SW 1271 (cell line): ENCODE results near the gene TOB1.
A peak's percentile ranks its signal among the peaks of the same experiment; 100 is the strongest.

Source experiments
- DNase-seq, 2 experiments: peaks; one replicate each; lab custom pipeline; 2025; lab: John Stamatoyannopoulos, UW

Gene TOB1

DNA sequence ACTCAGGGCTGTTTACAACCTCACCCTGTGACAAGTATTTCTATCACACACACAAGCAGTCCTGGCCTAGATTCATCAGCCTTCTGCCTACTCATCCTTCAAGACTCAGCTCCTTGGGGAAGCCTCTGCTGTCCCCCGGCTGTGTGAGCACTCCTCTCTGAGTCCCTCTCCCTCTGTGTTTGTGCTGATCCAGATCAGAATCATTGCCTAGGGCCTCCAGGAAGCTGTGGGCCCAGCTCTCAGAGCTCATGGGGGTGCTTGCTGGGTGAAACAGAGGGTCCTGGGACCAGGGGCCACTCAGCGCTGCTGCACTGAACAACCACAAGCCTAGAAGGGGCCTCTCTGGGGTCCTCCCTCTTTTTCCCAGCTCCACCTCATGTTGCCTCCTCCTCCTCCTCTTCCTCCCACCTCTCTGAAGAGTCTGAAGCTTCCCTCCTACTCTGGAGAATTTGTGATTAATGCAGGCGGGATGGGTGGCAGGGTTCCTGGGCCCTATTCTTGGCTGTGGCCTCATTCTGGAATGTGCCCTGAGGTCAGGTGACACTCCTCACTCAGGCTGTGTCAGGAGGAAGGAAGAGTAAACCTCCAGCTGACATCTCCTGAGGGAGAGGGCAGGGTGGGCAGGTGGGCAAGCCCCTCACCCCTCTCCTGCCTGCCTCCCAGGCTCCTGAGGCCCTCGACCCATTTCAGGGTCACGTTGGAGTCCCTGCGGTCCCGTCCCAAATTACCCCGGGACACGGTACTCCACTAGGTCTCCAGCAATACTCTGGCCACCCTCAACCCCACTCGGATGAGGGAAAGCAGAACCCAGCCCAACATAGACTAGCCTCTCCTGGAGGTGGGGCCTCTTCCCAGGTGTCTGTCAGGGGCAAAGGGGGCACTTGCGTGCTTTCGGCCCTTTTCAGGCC lies 20.7 kb downstream of the TOB1 start:
- no peak for DNase-seq

DNA sequence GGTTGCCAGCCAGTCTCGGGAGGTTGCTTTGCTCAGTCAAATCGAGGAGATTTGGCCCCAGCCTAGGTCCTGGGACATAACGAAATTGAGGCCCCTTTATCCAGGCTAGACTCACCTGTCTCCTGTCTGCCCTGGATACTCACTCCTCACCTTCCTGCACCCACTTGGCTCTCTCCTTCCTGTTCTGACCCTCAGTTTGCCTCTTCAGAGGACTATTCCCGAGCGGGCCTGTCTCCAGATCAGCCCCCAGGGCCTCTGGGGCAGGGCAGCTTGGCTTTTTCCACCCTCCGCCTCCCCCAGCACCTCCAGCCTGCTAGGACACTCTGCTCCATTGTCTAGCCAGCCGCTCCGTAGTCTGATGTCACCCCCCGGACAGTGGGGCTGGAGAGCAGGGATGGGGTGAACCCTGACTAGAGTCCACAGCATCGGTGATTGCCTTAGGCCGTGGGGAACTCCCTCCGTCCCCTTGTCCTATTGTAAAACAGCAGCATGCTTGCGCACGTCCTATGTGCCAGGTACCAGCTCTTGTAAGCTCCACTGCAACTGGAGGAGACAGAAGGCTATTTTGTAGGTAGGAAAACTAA lies 21.9 kb downstream of the TOB1 start:
- DNase-seq, result no peak

DNA sequence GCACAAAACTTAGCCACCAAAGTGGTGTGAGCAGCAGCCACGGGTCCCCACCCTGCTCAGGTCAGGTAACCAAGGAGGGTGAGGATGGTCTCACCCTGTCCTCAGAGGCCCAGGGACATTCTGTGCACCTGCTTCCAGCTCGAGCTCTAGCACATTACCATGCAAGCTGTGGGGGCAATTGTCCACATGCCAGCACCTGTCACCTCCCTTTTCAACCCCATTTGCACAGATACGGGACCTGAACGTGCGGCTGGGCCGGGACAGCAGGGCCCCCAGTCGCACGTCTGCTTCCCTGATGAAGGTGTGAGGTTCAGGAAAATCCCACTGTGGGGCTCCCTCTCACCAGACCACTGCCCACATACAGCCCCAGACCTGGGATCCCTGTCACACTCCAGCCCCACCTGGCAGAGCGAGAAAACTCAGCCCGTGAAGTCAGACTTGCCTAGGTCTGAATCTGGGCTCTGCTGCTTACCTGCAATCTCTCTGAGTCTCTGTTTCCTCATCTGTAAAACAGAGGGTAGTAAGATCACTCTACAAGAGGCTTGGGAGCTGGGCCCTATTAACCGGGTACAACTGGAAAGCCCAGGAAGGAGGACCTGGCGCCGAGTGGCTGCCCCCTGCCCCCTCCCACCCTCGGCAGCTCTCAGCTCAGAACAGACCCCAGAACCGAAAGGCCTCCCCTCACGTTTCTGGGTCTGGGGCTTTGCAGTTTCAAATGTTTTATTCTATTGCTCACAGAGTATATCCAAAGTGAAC lies 22.8 kb downstream of the TOB1 start:
- DNase-seq, result no peak

DNA sequence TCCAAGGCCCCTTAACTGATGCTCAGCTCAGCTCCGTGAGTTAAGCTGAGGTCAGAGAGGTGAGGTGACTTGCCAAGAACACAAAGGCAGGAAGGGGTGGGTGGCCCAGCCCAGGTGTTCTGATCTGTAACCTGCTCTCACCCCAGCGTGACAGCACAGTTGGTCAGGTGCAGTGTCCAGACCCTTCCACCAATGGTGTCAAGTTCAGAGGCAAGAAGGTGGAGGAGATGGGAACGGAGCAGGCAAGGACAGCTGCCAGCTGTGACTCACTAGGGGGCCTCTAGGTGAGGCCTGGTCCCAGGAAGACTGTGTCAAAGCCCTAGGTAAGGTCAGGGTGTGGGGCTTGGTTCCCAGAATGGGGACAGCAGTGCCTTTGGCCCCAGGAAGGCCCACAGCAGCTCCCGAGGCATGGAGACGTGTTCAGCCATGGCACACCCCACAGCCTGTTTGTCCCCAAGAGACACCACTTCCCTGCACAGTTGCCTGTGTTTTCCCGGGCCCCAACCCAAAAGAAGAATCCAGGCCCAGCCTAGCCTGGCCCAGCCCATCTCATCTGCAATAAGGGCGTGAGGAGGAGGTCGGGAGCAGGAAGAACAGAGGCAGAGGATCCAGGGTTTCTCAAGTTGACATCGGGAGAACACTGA lies 23.5 kb downstream of the TOB1 start:
- DNase-seq, result no peak

DNA sequence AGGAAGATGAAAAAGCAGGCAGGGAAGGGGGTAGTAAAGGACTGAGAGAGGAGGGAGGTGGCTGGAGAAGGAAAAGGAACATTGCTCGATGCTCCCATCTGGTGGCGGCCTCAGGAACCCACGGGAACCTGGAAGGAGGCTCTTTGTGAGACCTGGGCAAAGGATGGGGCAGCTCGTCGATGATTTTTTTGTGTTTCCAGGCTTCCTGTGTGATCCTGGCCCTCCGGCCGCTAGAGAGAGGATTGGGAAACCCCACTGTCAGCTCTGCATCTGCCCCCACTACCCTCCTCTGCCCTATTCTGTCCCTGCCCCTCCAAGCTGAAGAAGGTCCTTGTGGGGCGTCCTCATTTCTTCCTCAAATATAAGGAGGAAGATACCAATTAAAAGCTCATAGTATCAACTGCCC lies 24.2 kb downstream of the TOB1 start:
- peak; percentile 20 to 38 for DNase-seq

DNA sequence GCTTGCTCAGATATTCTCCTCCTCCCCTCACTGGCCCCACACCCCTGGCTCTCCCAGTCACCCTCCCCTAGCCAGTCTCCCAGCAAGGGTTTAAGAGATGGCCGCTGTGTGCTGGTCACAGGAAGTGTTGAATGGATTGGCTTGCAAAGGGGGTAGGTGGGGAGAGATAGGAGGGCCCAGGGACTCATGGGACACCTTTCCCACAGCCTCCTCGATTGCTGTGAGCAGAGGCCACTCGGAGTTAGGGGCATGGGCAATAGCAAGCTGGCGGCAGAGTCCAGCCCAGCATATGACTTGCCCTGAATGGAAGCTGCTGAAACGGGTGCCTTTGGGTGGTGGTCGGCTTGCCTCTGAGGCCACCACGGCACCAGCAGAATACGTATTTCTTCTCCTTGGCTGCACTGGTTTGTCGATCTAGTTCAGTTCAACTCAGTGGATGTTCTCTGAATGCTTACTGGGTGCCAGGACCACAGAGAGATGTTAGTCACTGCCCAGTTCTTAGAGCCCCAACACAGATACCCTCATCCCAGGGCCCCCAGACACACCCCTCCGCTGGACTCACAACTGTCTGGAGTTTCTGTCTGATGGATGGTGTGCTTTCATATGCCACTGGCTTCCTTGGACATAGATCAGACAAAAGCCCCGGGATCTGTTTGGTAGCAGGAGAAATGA lies 24.7 kb downstream of the TOB1 start:
- no peak for DNase-seq

DNA sequence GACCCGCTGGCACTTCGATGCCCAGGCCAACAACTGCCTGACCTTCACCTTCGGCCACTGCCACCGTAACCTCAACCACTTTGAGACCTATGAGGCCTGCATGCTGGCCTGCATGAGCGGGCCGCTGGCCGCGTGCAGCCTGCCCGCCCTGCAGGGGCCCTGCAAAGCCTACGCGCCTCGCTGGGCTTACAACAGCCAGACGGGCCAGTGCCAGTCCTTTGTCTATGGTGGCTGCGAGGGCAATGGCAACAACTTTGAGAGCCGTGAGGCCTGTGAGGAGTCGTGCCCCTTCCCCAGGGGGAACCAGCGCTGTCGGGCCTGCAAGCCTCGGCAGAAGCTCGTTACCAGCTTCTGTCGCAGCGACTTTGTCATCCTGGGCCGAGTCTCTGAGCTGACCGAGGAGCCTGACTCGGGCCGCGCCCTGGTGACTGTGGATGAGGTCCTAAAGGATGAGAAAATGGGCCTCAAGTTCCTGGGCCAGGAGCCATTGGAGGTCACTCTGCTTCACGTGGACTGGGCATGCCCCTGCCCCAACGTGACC lies 25.8 kb downstream of the TOB1 start:
- no peak for DNase-seq

DNA sequence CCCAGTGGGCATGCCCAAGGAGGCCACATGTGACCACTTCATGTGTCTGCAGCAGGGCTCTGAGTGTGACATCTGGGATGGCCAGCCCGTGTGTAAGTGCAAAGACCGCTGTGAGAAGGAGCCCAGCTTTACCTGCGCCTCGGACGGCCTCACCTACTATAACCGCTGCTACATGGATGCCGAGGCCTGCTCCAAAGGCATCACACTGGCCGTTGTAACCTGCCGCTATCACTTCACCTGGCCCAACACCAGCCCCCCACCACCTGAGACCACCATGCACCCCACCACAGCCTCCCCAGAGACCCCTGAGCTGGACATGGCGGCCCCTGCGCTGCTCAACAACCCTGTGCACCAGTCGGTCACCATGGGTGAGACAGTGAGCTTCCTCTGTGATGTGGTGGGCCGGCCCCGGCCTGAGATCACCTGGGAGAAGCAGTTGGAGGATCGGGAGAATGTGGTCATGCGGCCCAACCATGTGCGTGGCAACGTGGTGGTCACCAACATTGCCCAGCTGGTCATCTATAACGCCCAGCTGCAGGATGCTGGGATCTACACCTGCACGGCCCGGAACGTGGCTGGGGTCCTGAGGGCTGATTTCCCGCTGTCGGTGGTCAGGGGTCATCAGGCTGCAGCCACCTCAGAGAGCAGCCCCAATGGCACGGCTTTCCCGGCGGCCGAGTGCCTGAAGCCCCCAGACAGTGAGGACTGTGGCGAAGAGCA lies 26.4 kb downstream of the TOB1 start:
- DNase-seq, result no peak

DNA sequence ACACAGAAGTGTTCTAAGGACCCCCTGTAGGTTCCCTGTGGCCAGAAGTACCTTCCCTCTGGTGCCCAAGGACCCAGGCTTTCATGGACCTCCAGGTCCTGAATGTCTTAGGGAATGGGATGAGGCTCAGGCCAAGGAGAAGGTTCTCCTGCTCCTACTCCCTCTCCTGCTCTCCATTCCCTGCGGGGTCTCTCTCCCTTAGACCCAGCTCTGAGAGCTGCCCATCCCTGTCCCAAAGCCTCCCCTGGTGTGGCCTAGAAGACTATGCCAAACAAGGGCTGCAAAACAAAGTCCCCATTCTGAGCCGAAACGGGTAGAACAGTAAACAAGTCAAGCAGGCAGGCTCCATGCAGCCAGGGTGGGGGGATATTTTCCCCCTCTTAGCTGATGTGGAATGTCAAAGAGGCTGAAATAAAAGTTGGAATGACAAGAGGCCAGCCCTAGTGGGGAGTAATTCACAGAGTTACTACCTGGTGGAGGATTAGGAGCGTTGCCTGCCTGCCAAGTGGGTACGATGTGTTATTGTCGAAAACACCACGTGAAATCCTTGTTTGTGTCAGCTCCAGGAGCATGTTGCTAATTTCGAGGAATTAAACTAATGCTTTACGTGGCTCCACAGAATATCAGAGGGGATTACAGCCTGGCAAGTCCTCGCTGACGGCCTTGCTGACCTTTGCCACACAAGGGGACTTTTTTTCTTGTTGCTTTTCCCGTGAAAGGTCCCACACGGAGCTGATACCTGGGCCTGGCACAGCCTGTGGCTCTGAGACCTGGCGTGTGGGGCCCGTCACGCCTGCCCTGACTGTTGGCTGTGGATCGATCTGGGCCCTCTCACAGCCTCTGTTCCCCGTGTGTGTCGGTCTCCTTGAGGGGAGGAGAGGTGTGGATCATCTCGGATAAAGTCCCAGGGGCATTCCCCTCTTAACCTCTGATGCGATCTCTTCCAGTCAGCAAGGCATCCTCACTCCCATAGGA lies 27.9 kb downstream of the TOB1 start:
- DNase-seq, result no peak

DNA sequence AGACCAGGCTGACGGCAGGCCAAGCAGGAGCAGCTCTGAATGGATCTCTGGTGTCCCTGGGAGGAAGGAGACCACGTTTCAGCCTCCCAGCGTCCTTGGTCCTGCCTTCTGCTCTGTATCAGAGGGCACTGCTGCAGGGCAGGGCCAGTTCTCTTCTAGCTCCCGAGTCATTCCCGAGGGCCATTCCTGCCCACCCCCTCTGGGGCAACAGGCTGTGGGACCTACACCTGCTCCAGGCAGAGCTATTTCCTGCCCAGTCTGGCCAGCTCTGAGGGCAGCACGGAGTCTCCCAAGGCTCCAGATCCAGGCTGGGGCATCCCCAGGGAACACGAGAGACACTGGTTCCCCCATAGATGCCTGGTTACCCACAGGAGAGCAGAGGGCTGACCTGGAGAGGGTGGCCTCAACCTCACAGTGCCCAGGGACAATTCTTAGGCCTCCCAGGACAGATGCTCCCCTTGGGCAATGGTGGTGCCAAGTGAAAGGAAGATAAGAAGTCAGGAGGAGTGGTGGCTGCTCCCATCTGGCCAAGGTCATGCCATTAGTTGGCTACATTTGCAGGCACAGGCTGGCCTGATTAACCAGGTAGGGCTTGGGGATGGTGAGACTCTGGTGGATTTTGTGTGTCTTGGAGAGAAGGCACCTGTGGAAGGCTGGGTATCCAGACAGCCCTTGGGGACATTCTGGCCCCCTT lies 28.7 kb downstream of the TOB1 start:
- no peak for DNase-seq

DNA sequence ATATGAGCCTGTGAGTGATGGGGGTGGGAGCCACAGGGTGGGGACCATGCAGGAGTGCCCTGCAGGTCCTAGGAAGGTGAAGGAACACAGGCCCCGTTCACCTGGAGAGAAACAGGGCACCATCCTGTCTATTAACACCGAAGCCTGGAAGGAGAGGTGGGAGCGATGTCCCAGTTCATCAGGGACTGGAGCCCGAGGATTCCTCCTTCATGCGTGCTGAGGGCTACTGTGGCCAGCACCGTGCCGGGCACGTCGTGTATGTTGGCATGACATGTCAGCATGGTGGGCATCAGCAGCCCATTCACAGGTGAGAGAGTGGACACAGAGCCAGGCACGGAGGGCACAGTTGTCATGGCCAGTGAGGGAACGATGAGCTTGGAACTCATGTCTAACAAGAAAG lies 29.3 kb downstream of the TOB1 start:
- DNase-seq, result no peak

DNA sequence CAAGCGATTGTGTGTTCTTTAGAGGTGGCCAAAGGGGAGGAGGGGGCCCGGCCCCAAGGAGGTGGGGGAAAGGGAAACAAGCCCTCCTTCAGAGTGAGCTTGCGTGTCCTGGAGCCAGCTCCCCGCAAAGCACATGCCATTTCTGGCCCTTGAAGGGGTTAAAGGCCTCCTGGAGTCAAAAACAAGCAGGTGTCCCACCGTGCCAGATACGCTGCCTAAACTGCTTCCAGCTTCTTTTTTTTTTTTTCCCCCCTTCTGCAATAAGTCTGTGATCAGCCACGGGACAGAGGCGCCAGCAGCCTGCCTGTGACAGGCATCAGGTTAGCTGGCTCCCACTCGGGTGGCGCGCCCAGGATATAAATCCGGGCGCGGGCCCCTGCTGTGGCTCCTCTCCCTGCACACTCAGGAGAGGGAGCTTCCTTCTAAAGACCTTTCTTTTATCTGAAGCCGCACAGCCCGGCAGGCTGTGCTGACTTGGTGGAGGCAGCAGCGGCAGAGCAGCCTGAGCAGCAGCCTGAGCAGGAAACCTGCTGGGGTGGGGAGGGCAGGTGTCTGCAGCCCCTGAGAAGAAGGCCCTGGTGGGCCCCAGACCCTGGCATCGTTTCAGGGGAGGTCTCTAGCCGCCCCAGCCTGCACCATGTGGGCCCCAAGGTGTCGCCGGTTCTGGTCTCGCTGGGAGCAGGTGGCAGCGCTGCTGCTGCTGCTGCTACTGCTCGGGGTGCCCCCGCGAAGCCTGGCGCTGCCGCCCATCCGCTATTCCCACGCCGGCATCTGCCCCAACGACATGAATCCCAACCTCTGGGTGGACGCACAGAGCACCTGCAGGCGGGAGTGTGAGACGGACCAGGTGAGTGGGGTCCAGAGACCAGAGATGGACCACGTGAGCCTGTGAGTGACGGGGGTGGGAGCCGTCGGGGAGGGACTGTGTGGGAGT lies 30.6 kb downstream of the TOB1 start, which contains the start of gene WFIKKN2:
WFIKKN2 (plus strand) TSS at position 286 of the 934 bp plus-strand sequence; CDS start at position 638, 352 bp downstream.
- DNase-seq, result no peak

DNA sequence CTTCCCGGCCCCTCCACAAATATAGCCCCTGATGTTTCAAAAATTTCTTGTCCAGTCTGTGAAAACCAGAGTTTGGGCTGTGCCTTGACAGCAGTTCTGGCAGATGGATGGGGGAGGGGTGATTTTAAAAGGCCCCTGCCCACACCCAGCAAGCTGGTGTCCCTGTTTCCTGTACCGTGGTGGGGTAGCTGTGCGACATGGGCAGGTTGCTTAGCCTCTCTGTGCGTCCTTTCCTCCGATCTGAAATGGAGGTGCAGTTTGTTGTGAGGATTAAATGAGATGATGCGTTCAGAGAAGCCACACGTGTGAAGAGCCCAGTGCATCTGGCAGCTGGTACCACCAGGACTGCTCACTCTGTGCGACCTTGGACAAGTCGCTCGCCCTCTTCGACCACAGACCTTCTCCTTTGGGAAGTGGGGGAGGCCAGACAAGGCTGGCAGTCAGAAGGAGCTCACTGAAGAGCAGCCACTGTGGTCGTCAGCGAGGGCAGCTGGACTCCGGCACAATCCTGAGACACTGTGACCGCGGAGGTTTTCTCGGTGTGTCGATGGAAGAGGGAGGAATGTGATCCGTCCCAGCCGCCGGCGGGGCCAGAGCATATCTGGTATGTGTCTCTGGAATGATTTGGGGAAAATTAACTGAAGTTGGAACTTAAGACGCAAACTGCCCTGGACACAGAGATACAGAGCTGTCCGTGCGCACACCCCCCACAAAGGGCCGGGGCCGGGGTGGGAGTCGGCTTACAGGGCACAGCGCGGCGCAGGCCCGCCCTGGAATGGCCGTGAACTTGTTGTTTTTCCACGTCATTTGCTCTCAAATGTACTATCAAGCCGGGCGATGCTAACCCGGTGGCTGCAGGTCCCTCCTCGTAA lies 31.5 kb downstream of the TOB1 start:
- no peak for DNase-seq

DNA sequence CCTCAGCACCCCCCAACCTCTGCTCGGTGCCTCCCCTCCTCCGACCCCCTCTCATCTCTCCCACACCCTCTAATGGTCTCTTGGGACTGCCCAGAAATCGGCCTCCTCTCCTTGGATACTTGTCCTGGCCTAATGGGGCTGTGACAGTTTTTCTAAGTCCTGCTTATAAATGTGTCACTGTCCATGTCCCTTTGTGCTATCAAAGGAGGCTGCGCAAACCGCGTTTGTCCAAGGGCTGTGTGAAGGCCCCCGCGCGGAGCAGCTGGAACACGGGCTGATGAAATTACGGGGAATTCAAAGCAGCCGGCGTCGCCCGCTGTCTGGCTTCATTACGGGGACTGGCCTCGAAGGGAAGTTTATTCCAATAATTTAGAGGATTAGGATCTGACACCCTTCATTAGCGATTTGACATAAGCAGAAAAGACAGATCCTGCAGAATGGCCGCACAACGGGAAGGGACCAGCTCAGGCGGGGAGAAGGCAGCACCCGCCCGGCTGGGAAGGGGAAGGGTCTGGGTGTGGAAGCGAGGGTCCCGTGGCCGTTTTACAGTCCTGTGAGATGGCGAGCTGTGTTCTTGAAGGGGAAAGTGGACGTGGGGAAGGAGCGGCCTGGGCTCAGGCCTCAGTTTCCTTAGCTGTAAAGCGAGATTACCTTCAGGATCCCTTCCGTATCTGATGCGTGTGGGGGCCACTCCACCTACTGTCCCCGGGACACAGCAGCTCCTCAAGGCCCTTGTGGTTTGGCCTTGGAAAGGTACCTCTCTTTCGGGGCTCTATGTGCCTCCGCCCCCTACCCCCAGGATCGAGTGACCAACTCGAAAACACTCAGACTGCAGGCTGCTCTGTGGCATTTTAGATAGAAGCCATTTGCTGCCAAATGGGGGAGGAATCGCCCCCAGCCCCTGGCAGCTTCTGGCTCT lies 32.4 kb downstream of the TOB1 start:
- DNase-seq, result no peak

DNA sequence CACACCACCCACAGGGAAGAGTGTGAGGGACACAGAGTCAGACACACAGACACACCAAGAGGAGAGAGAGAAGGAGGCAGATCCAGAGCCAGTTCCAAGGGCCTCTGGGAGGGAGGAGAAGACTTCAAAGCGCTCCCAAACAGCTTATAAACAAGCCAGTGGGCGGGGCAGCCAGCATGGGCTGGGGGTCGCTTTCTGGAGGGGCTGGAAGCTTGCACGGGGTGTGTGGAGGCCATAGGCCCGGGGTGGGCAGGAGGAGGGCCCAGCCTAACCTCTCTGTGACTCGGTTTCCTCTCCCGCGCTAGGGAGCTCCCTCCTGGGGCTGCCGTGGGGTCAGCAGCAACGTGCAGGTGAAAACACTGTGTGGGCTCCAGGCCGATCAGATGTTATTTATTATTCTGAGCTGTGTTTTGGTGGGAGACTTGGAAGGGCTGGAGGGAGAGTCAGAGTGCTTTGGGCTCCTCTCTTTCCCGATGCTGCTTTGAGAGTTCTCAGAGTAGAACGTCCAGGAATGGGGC lies 33.2 kb downstream of the TOB1 start:
- no peak for DNase-seq
